Measurements from ENCODE around the gene SEMA6A. TPM values are rescaled to one million over a fixed set of nuclear protein-coding genes. Genes with fewer than 3 reads are reported as not detected.

SEMA6A gene
- polyA plus RNA-seq, 1 donor (not counting 4 experiments of a cell fraction or from before 2014, with no cell fraction given) = 0.68 TPM

- H3K4me3 ChIP-seq (ENCODE audit: control insufficient read depth in 2 of 3, extremely low read depth in 1 of 3, insufficient read depth in 2 of 3, low read depth in 1 of 3, low read length in 3 of 3) = no peak overlapping the region
- H3K9me1 ChIP-seq (ENCODE audit: control insufficient read depth, extremely low read depth, insufficient read depth, low read length) = no peaks in the 10 kb centered on the region
- DNase-seq (ENCODE audit: low read depth, low spot score) = no peak
- H3K27ac ChIP-seq (ENCODE audit: control insufficient read depth, insufficient read depth, low read length) = no peak overlapping the region
- TF ChIP-seq EZH2 (IDR thresholded peaks at IDR 0.05; ENCODE audit: low read length) (no peak), CTCF (optimal IDR thresholded peaks at IDR 0.05 in 1 of 3, IDR thresholded peaks at IDR 0.05 in 1 of 3, conservative IDR thresholded peaks at IDR 0.05 in 1 of 3; ENCODE audit: extremely low read depth in 1 of 3, insufficient read depth in 2 of 3, low read length in 3 of 3) (no peak)
- H4K20me1 ChIP-seq (ENCODE audit: control insufficient read depth, extremely low read depth, insufficient read depth, low read length) = no peaks in the 10 kb centered on the region
- no peaks in the 10 kb centered on the region for H3K9me3 ChIP-seq (ENCODE audit: control insufficient read depth, low read depth, low read length)
- no peak overlapping the region for H3K4me2 ChIP-seq (ENCODE audit: control insufficient read depth, extremely low read depth, insufficient read depth, low read depth, low read length)
- H3K36me3 ChIP-seq (ENCODE audit: control insufficient read depth in 2 of 2, extremely low read depth in 1 of 2, insufficient read depth in 2 of 2, low read length in 2 of 2) = no peaks in the 10 kb centered on the region
- no peaks in the 10 kb centered on the region for H3K79me2 ChIP-seq (ENCODE audit: control insufficient read depth, insufficient read depth, low read length)
- no peak overlapping the region for H3K9ac ChIP-seq (ENCODE audit: control insufficient read depth, extremely low read depth, insufficient read depth, low read length)
- peak; percentile 71 for FAIRE-seq
- peaks cover 9% of the 10 kb centered on the region for H3K4me1 ChIP-seq (ENCODE audit: control insufficient read depth, extremely low read depth, insufficient read depth, low read length)
- no peak overlapping the region for H2AFZ ChIP-seq (ENCODE audit: control insufficient read depth, low read length)
- dilution Hi-C loops (cut with MboI; ENCODE audit: extremely low pct_ligation_motif_present, low sequenced_read_pairs) = no loop called here
- H3K27me3 ChIP-seq (ENCODE audit: control insufficient read depth, extremely low read depth, insufficient read depth, low read length) = no peaks in the 10 kb centered on the region
These were observed 92.2 kb downstream of the SEMA6A start for GRCh38 chr5:116482394-116482793.

GRCh38 chr5:116480894-116481510 lies 93.6 kb downstream of the SEMA6A start:
- H3K27ac ChIP-seq (ENCODE audit: control insufficient read depth, insufficient read depth, low read length) = no peak overlapping the region
- H4K20me1 ChIP-seq (ENCODE audit: control insufficient read depth, extremely low read depth, insufficient read depth, low read length) = no peaks in the 10 kb centered on the region
- DNase-seq (ENCODE audit: low read depth, low spot score) = no peak
- no peaks in the 10 kb centered on the region for H3K9me1 ChIP-seq (ENCODE audit: control insufficient read depth, extremely low read depth, insufficient read depth, low read length)
- no peaks in the 10 kb centered on the region for H3K79me2 ChIP-seq (ENCODE audit: control insufficient read depth, insufficient read depth, low read length)
- dilution Hi-C loops (cut with MboI; ENCODE audit: extremely low pct_ligation_motif_present, low sequenced_read_pairs) = no loop called here
- H3K4me1 ChIP-seq (ENCODE audit: control insufficient read depth, extremely low read depth, insufficient read depth, low read length) = peaks cover 9% of the 10 kb centered on the region
- H3K9ac ChIP-seq (ENCODE audit: control insufficient read depth, extremely low read depth, insufficient read depth, low read length) = no peak overlapping the region
- peak; percentile 5 for FAIRE-seq
- H3K4me2 ChIP-seq (ENCODE audit: control insufficient read depth, extremely low read depth, insufficient read depth, low read depth, low read length) = no peak overlapping the region
- no peak overlapping the region for H2AFZ ChIP-seq (ENCODE audit: control insufficient read depth, low read length)
- no peak overlapping the region for H3K4me3 ChIP-seq (ENCODE audit: control insufficient read depth in 2 of 3, extremely low read depth in 1 of 3, insufficient read depth in 2 of 3, low read depth in 1 of 3, low read length in 3 of 3)
- no peaks in the 10 kb centered on the region for H3K27me3 ChIP-seq (ENCODE audit: control insufficient read depth, extremely low read depth, insufficient read depth, low read length)
- no peaks in the 10 kb centered on the region for H3K9me3 ChIP-seq (ENCODE audit: control insufficient read depth, low read depth, low read length)
- no peak for TF ChIP-seq CTCF (optimal IDR thresholded peaks at IDR 0.05 in 1 of 3, IDR thresholded peaks at IDR 0.05 in 1 of 3, conservative IDR thresholded peaks at IDR 0.05 in 1 of 3; ENCODE audit: extremely low read depth in 1 of 3, insufficient read depth in 2 of 3, low read length in 3 of 3)
- TF ChIP-seq EZH2 (IDR thresholded peaks at IDR 0.05; ENCODE audit: low read length) = no peak
- H3K36me3 ChIP-seq (ENCODE audit: control insufficient read depth in 2 of 2, extremely low read depth in 1 of 2, insufficient read depth in 2 of 2, low read length in 2 of 2) = no peaks in the 10 kb centered on the region
